ENCODE results near the gene OTUD3.
A peak's percentile ranks its signal among the peaks of the same experiment; 100 is the strongest.
"Not testable (repeated sequence)": the region's sequence is repeated elsewhere in the genome, so short reads cannot be mapped to it uniquely, and the experiment has no call there.

Gene OTUD3

DNA sequence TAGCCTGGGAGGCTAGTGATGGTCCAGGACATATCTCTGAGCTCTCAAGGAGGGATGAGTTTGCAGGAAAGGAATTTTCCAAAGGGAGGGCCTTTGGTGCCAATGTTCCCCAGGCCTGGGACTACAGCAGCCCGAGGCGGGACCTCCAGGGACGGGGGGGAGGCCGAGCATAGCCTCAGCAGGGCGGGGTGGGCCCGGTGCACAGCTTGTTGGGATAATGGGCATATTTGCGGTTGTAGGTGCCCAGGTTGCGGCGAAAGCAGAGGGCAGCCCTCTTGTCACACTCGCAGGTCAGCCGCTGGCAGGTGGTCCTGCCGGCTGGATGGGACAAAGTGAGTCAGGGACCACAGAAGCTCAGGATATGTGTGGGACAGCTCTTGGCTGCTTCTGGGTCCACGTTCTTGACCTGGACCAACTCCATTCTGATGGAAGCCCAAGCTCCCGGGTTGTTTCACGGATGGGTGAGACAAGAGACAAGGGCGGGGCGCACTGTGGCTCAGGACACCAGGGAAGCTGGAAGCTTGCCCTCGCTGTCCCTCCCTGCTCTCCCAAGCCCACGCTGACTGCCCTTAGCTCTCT is 38.0 kb downstream of the OTUD3 start:
- DNase-seq (ENCODE audit: low spot score), result no peak

GRCh38 chr1:19921310-19921709 is 39.1 kb downstream of the OTUD3 start:
- no peak for DNase-seq (ENCODE audit: low spot score)

DNA sequence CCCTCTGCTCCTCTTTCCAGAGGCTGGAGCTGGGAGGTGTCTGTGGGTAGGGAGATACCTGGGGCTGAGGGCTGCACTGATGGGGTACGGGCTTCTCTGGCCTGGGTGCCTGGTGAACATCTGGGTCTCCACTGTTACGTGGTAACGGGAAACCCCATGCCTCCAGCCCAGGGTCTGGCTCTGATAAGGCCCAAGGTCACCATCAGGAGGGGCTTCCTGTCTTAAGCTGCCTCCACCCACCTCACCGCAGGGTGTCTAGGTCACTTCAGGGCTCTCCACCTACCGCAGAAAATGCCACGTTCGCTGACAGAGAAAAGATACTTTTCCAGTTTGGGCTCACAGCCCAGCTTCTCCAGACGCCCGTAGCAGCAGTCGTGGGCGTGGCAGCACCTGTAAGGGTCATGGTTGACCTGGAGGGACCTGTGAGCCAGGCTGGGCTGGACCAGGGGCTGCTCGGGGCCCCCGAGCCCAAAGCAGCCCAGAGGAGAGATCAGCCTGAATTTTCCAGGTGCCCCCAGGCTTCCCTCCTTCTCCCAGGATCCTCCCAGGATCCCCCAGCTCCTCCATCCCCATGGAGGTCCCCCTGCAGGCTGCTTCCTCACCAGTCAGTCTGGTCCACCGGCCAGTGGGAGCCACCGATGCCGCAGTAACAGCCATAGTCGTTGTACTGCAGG is 40.0 kb downstream of the OTUD3 start:
- no peak for DNase-seq (ENCODE audit: low spot score)

DNA sequence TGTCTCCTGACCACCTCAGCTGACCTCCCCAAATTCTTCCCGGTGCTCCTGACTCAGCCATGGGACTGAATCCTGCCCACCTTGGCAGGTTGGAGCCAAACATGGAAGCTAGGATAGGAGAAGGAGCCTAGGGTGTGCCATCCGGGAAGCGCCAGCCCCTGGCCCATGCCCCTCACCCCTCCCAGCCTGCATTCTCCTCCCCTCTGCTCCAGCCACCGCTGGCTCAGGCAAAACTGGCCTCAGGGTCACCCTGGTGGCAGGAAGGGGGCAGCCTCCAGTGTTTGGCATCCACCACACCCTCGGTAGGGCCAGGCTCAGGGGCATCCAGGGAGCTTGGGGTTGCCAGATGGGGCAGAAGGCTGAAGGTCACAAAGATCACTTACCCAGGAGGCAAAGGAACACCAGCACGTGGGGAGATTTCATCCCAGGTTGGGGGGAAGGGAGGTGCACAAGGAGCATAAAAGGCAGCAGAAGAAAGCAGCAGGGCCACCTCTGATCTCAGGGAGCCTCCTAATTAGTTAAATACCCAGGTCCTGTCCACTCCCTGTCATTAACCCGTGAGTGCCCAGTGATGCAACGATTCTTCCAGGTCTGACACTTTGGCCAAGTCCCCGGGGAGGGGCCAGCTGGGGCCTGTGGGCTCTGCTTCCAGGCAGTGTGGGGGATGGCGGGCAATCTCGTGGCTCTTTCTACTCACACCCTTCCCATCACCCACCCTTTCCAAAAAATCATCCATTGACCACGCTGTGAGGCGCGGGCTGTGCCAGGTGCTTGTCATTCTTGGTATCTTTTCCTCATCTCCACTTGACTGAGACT is 41.1 kb downstream of the OTUD3 start, which contains the start of gene PLA2G2E:
Gene PLA2G2E, minus strand, starts transcription at position 481 of the 816 bp plus-strand sequence. Its CDS starts 58 bp downstream, at position 423.
- no peak for DNase-seq (ENCODE audit: low spot score)

DNA sequence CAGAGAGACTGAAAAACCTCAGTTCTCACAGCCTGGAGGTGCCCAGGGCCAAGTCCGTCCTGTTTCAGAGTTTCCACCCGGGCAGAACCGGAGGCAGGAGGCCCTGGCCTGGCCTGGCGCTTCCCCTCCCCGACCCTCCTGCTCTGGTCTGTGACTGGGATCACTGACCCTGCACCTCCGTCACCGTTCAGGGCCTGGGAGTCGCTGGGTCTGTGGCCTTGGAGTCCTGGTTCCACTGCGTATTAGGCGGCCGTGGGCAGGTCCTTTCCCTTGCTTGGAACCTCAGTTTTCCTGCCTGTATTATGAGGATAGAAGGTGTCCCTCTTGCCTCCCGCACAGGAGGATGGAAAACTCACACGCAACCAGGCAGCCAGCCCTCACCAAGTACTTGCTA is 41.8 kb downstream of the OTUD3 start:
- no peak for DNase-seq (ENCODE audit: low spot score)

DNA sequence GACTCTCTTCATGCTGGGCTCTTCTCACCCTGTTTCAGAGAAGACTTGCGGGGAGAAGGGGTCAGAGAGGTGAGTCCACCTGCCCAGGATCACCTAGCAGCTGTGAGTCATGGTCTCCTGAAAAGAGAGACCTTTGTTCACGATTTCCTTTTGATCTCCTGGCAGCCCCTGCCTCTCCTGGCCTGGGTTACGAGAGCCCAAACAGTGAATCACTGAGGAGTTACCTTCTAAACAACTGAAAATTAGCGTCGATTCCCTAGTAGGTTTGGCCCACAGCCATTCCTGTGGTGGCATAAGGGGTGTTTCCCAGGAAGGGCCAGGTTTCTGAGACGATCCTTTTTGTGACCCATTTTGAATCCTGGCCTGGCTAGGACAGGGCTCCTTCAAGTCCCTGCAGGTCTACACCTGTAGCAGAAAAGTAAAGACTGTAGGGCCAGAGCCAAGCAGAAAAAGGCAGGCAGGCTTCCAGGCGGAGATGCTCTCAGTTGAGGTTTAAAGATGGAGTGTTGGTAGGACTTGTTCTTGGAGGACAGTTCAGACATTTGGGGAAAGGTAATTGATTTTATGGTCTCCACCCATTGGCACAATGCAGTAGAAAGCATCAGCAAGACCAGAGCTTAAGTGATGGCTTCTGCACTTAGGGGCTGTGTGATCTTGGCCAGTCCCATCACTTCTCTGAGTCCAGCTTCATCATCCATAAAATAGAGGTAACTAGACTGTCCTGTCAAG is 43.3 kb downstream of the OTUD3 start:
- DNase-seq (ENCODE audit: low spot score), result no peak

- no peak for DNase-seq (ENCODE audit: low spot score)
These were observed 44.3 kb downstream of the OTUD3 start for GRCh38 chr1:19926296-19927129.

DNA sequence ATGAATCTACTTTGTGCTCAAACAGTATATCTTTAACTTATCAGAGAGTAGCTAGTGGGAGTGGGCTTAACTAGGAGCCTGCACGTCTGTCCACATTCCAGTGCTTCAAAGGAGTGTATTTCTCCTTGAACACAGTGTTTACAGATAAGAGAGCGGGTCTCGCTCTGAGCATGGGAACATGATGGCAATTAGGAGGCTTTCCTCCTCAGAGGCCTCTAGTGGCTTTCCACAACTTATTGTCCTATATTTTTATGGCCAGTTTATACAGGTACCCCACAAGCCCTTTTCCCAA is 44.9 kb downstream of the OTUD3 start:
- DNase-seq (ENCODE audit: low spot score), result not testable (repeated sequence)

DNA sequence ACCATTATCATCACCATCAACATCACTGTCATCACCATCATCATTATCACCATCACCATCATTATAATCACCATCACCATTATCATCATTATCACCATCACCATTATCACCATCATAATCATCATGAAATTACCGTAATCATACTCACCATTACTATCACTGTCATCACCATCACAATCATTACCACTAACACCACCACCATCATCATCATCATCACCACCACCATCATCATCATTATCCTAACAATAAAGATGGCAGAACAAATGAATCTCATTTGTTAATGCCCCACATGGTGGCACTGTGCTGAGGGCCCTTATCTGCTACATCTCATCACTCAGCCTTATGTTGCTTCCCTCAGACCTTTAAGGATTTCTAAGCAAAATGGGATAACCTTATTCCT is 50.7 kb downstream of the OTUD3 start:
- no peak for DNase-seq (ENCODE audit: low spot score)

DNA sequence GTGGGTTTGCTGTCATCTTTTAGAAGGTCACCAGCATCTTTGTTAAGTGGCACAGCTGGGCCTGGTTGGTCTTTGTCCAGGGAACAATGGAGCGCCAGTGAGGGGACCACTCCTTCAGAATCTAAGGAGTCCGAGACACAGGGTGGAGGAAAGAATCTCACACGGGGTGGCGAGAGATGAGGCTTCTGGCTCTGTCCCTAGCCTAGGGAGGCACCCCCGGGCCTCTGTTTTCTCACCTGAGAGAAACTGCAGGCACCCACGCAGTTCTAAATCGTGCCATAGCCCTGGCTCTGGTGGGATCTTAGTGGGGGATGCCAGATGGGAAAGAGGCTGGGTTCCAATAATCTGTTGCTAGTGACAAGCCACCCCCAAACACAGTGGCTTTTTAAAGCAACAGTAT is 52.1 kb downstream of the OTUD3 start:
- no peak for DNase-seq (ENCODE audit: low spot score)

- no peak for DNase-seq (ENCODE audit: low spot score)
These were observed 54.0 kb downstream of the OTUD3 start for GRCh38 chr1:19936061-19936750.

GRCh38 chr1:19938472-19938871 is 56.3 kb downstream of the OTUD3 start:
- DNase-seq (ENCODE audit: low spot score), result peak; percentile 28

DNA sequence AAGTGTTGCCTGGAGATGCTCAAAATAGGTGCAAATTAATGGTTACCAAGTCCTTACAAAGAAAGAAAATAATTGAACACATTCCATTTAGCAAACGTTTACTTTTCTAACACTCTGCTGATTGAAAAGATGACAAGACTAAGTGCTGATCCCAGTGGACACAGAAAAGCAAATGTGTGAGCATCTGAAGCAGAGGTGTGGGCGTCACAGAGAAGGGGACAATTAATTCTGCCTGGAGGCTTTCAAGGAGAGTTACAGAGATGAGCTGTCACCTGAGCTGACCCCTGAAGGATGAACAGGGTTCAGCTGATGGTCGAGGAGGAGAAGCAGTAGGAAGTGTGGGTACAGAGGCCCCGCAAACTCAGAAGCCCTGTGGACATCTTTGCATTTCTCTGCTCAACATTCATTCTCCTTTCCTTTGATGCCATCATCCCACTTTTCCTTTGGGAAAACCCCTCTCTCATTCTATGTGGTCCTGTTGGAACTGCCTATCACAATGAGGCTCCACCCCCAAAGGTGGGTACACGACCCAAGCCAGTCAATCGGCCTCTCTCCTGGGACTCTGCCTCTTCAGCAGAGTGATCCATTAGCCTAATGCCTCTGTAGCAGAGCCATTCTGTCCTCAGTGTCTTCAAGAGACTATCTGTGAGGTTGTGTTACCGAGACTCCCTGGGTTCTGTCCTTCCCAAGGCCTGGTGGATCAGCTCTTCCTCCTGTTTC is 58.5 kb downstream of the OTUD3 start:
- no peak for DNase-seq (ENCODE audit: low spot score)

GRCh38 chr1:19941206-19941568 is 59.0 kb downstream of the OTUD3 start:
- no peak for DNase-seq (ENCODE audit: low spot score)

- DNase-seq (ENCODE audit: low spot score), result no peak
These were observed 59.9 kb downstream of the OTUD3 start for GRCh38 chr1:19942088-19942487.

GRCh38 chr1:19942657-19943056 is 60.5 kb downstream of the OTUD3 start:
- DNase-seq (ENCODE audit: low spot score), result no peak

DNA sequence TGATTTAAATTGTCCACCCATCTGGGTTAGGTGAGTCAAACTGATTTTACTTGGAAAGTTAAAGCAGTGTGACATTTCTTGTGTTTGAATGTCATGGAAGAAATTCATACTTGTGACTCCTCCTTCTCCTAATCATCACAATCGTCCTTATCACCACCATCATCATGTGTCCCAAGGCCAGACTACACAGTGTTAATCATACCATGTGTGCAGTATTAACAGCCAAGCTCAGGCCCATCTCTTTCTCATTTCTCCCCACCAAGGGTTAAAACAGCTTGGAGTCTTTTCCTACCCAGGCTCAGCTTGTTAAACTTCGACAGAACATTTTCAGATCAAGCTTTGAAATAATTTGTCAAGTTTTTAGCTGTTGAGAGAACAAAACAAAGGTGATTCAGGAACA is 63.7 kb downstream of the OTUD3 start:
- DNase-seq (ENCODE audit: low spot score), result no peak

DNA sequence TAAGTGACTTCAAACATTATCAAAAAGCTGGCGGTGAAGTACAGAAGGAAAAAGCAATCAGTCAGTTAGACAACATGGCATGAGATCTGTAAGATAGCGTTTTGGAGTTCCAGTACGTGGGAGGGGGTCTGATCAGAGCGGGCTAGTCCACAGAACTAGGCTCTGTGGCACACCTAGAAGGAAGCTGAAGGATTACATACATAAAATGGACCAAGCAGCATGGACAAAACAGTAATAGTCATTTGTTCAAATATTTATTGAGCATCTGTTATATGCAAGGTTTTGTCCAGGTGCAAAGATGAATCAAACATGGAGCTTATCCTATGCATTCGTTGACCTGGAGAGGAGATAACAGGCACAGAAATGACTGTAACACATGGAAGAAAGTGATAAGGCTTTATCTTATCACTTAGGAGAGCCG is 64.1 kb downstream of the OTUD3 start:
- DNase-seq (ENCODE audit: low spot score), result no peak

DNA sequence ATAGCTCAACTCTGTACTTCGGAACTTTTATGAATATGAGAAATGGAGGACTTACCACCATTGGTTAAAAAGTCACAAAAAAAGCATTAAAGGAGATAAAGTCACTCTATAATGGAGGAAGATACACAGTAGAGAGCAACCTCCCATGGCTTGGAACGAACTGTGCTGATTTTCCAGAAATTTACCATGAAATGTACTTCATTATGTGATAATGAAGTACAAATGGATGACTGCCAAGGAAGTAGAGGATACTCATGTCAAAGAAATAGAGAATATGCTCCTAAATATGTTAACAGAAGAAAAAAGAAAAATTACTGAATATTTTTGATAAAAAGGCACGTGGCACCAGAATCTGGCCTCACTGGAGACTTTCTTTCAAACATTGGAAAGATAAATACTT is 64.8 kb downstream of the OTUD3 start:
- DNase-seq (ENCODE audit: low spot score), result no peak

DNA sequence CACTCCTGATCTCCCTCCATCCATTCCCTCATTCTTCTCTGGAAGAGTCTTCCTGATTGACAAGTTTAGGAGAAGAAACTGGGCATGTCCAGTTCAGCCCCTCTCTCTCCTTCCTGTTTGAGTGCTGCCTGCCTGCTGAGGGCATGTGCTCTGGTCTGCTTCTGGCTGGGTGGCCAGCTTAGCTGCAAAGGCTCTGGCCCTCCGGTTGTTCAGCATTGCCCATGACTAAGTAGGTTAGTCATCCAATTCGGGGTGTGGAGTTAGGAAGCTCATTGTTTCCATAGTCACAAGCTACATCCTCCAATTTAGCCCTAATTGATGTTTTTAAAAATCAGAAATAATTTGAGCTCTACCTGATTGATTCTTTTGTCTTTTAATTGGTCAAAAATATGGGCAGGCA is 66.8 kb downstream of the OTUD3 start:
- no peak for DNase-seq (ENCODE audit: low spot score)

GRCh38 chr1:19954059-19954458 is 71.9 kb downstream of the OTUD3 start:
- DNase-seq (ENCODE audit: low spot score), result no peak

All from NAMALWA (cell line).